Measurements from ENCODE around the gene PDE2A.

DNA sequence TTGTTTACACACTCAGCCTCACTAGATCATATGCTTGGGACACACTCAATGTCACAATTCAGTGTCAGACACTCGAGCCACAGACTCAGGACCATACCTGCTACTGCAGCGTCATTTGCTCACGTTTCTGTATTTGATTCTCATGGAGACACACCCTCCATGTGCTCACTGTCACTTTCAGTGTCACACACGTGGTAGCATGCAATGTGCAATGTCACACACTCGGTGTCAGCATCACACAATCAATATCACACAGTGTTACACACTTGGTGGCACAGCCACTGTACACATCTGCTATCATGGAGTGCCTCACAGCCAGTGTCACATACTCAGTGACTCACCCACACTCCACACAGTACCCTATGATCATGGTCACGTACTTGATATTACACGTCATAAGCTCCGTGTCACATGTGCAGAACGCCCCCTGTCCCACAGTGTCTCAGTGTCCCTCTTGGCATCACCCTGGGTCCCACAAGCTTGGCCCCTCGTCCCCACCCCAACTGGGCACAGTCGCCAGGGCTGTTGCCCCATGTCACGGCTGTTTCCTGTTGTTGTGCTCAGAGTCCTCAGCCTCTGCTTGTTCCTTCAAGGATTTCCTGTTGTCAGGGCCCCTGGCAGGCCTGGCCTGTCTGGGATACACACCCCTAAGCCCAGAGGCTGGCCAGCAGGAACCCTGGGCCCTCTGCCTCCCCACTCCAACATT lies 49.6 kb downstream of the PDE2A start:
- TF ChIP-seq, protein P1, sequence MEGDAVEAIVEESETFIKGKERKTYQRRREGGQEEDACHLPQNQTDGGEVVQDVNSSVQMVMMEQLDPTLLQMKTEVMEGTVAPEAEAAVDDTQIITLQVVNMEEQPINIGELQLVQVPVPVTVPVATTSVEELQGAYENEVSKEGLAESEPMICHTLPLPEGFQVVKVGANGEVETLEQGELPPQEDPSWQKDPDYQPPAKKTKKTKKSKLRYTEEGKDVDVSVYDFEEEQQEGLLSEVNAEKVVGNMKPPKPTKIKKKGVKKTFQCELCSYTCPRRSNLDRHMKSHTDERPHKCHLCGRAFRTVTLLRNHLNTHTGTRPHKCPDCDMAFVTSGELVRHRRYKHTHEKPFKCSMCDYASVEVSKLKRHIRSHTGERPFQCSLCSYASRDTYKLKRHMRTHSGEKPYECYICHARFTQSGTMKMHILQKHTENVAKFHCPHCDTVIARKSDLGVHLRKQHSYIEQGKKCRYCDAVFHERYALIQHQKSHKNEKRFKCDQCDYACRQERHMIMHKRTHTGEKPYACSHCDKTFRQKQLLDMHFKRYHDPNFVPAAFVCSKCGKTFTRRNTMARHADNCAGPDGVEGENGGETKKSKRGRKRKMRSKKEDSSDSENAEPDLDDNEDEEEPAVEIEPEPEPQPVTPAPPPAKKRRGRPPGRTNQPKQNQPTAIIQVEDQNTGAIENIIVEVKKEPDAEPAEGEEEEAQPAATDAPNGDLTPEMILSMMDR (IDR thresholded peaks at IDR 0.05; ENCODE audit: low read depth, low read length) = no peak
- TF ChIP-seq EZH2phosphoT487 (IDR thresholded peaks at IDR 0.05; ENCODE audit: low read depth) = no peak
